Stimulated activated CD8-positive, alpha-beta memory T cell treated with anti-CD3 and anti-CD28 coated beads, Interleukin-12 subunit alpha, Interleukin-12 subunit beta, amount 100 ng/mL, for 24 hours (primary cell): ENCODE results near the gene RDH5.

Experiments used
- DNase-seq: peaks from one replicate; pipeline ENCODE4 v3.0.0-alpha.2; 2020; ENCODE audit errors: extremely low read depth

Gene RDH5

GRCh38 chr12:55712700-55713415 lies 7.3 kb upstream of the RDH5 start:
- no peak for DNase-seq

- no peak for DNase-seq
Observed at GRCh38 chr12:55713721-55714120, 6.5 kb upstream of the RDH5 start.

GRCh38 chr12:55715169-55715764 lies 4.9 kb upstream of the RDH5 start:
- no peak for DNase-seq

- DNase-seq: peak; percentile 86
Observed at GRCh38 chr12:55715833-55716581, 4.2 kb upstream of the RDH5 start, which contains the start of gene BLOC1S1. Gene BLOC1S1, plus strand, starts transcription at chr12:55716046. Its CDS starts 6 bp downstream, at chr12:55716052.

- DNase-seq: no peak
Observed at GRCh38 chr12:55716582-55716957, 3.6 kb upstream of the RDH5 start.

GRCh38 chr12:55717011-55718007 lies 2.9 kb upstream of the RDH5 start:
- no peak for DNase-seq

- no peak for DNase-seq
Observed at GRCh38 chr12:55718015-55718414, 2.2 kb upstream of the RDH5 start.

- no peak for DNase-seq
Observed at GRCh38 chr12:55718624-55719275, 1.4 kb upstream of the RDH5 start.

GRCh38 chr12:55719371-55719770 lies 822 bp upstream of the RDH5 start:
- no peak for DNase-seq

GRCh38 chr12:55720894-55721444 lies 776 bp downstream of the RDH5 start:
- DNase-seq: no peak

GRCh38 chr12:55721601-55722213 lies 1.5 kb downstream of the RDH5 start:
- no peak for DNase-seq

- no peak for DNase-seq
Observed at GRCh38 chr12:55722948-55723347, 2.8 kb downstream of the RDH5 start.

GRCh38 chr12:55723516-55724225 lies 3.5 kb downstream of the RDH5 start:
- DNase-seq: no peak

- DNase-seq: no peak
Observed at GRCh38 chr12:55724226-55724939, 4.2 kb downstream of the RDH5 start.

- no peak for DNase-seq
Observed at GRCh38 chr12:55724940-55725309, 4.7 kb downstream of the RDH5 start.

GRCh38 chr12:55725556-55725955 lies 5.4 kb downstream of the RDH5 start:
- no peak for DNase-seq

GRCh38 chr12:55726971-55727370 lies 6.8 kb downstream of the RDH5 start:
- DNase-seq: no peak

GRCh38 chr12:55727643-55728185 lies 7.5 kb downstream of the RDH5 start:
- DNase-seq: no peak
